Fibroblast of lung (primary cell): ENCODE results near the gene MUC13. TPM values are rescaled to one million over a fixed set of nuclear protein-coding genes. Genes with fewer than 3 reads are reported as not detected.

Experiments used
- DNase-seq, 2 donors: peaks; one replicate each; pipeline versions ENCODE4 v3.0.0 to v3.0.0-alpha.2; 2010; ENCODE audit warnings: low read depth in 2 of 2
- H2AFZ ChIP-seq: 2 replicates; pipeline ENCODE4 v1.5.1; 2012; ENCODE audit warnings: low read length, control low read depth, inconsistent platforms
- H3K27ac ChIP-seq: 2 replicates; pipeline ENCODE4 v1.5.1; 2011; ENCODE audit warnings: low read length, control low read depth; ENCODE audit not compliant: insufficient read depth
- H3K27me3 ChIP-seq: 2 replicates; pipeline ENCODE4 v1.5.1; 2011; ENCODE audit warnings: mild to moderate bottlenecking, low read length; ENCODE audit not compliant: control insufficient read depth, insufficient read depth
- H3K36me3 ChIP-seq: 2 replicates; pipeline ENCODE4 v1.5.1; 2011; ENCODE audit warnings: low read length; ENCODE audit not compliant: control insufficient read depth, insufficient read depth
- H3K4me1 ChIP-seq: 2 replicates; pipeline ENCODE4 v1.5.1; 2011; ENCODE audit warnings: low read length; ENCODE audit not compliant: control insufficient read depth, insufficient read depth; ENCODE audit errors: extremely low read depth
- H3K4me2 ChIP-seq: 2 replicates; pipeline ENCODE4 v1.5.1; 2011; ENCODE audit warnings: low read length, control low read depth; ENCODE audit not compliant: insufficient read depth; ENCODE audit errors: extremely low read depth
- H3K4me3 ChIP-seq, 4 experiments: fragments of 200-600 bp in 1 of 4; sonication (generic) in 1 of 4; replicated peaks in 1 of 4; 2 replicates each; pipeline ENCODE4 v1.5.1; 2011 to 2016; ENCODE audit warnings: low read length in 4 of 4, low read depth in 3 of 4, mild to moderate bottlenecking in 3 of 4, control low read depth in 2 of 4, inconsistent platforms in 1 of 4, mixed read lengths in 1 of 4; ENCODE audit not compliant: insufficient read depth in 1 of 4; ENCODE audit errors: control extremely low read depth in 1 of 4
- H3K79me2 ChIP-seq: 2 replicates; pipeline ENCODE4 v1.5.1; 2012; ENCODE audit warnings: mild to moderate bottlenecking, low read length, inconsistent platforms; ENCODE audit not compliant: control insufficient read depth, insufficient read depth
- H3K9ac ChIP-seq: 2 replicates; pipeline ENCODE4 v1.5.1; 2011; ENCODE audit warnings: mild to moderate bottlenecking, low read length, control low read depth; ENCODE audit not compliant: insufficient read depth
- H3K9me3 ChIP-seq: 2 replicates; pipeline ENCODE4 v1.5.1; 2012; ENCODE audit warnings: low read depth, low read length; ENCODE audit not compliant: control insufficient read depth, insufficient read depth
- H4K20me1 ChIP-seq: 2 replicates; pipeline ENCODE4 v1.5.1; 2011; ENCODE audit warnings: low read length; ENCODE audit not compliant: control insufficient read depth, insufficient read depth; ENCODE audit errors: extremely low read depth
- CTCF ChIP-seq, 2 donors: IDR thresholded peaks in 1 of 2; conservative IDR thresholded peaks in 1 of 2; 1 replicate in 1 of 2; 2 replicates in 1 of 2; pipeline ENCODE4 v1.5.1; 2011 to 2012; ENCODE audit warnings: low read length in 2 of 2, control low read depth in 1 of 2, inconsistent platforms in 1 of 2, low read depth in 1 of 2, mild to moderate bottlenecking in 1 of 2
- EZH2 ChIP-seq: IDR thresholded peaks from 2 replicates; pipeline ENCODE4 v1.5.1; 2012; ENCODE audit warnings: low read length, control low read depth, mild to moderate bottlenecking; ENCODE audit errors: missing control alignments
- polyA plus RNA-seq, 2 donors: library from polyadenylated mRNA; depleted of rRNA in 1 of 2; stranded (reverse) in 1 of 2; unstranded in 1 of 2; fragments of >200 nt; gene quantifications; 2 replicates each; pipeline ENCODE4 v1.2.1, GENCODE V29; 2011 to 2012; ENCODE audit warnings: missing spikeins in 1 of 2
- total RNA-seq: library from RNA; depleted of rRNA; stranded (reverse); fragments of >200 nt; gene quantifications from 2 replicates; pipeline ENCODE4 v1.2.1, GENCODE V29; 2014

The MUC13 gene
- total and polyA plus RNA-seq, 2 donors (not counting 1 experiment from before 2014, with no cell fraction given), result under 0.01 TPM; not detected in 1

GRCh38 chr3:124878561-124879336 lies 55.8 kb downstream of the MUC13 start:
- Histone ChIP-seq H3K27me3 (no peaks in the 10 kb centered on the region), H3K4me1 (peaks cover 19% of the 10 kb centered on the region), H3K36me3 (no peaks in the 10 kb centered on the region), H3K9ac (no peak overlapping the region), H3K9me3 (no peaks in the 10 kb centered on the region), H4K20me1 (peaks cover 1% of the 10 kb centered on the region), H3K4me2 (peak overlapping the region; percentile 58), H2AFZ (no peak overlapping the region), H3K27ac (peak overlapping the region; percentile 57), H3K4me3 (no peak overlapping the region), H3K79me2 (peaks cover 14% of the 10 kb centered on the region)
- TF ChIP-seq EZH2, result no peak
- TF ChIP-seq CTCF (conservative IDR thresholded peaks at IDR 0.05 in 1 of 2, IDR thresholded peaks at IDR 0.05 in 1 of 2; ENCODE audit: low read depth in 1 of 2, low read length in 2 of 2), result no peak
- peak; percentile 96 to 99 for DNase-seq

GRCh38 chr3:124877674-124878073 lies 56.9 kb downstream of the MUC13 start:
- Histone ChIP-seq H3K9ac (no peak overlapping the region), H3K4me2 (peak overlapping the region; percentile 29), H2AFZ (no peak overlapping the region), H3K9me3 (no peaks in the 10 kb centered on the region), H3K27me3 (no peaks in the 10 kb centered on the region), H4K20me1 (peaks cover 1% of the 10 kb centered on the region), H3K4me3 (no peak overlapping the region), H3K27ac (no peak overlapping the region), H3K4me1 (peaks cover 17% of the 10 kb centered on the region), H3K79me2 (peaks cover 14% of the 10 kb centered on the region), H3K36me3 (no peaks in the 10 kb centered on the region)
- DNase-seq, result no peak
- TF ChIP-seq EZH2 (no peak), CTCF (conservative IDR thresholded peaks at IDR 0.05 in 1 of 2, IDR thresholded peaks at IDR 0.05 in 1 of 2; ENCODE audit: low read depth in 1 of 2, low read length in 2 of 2) (no peak)

- Histone ChIP-seq H3K27ac (no peak overlapping the region), H4K20me1 (peaks cover 1% of the 10 kb centered on the region), H3K79me2 (peaks cover 9% of the 10 kb centered on the region), H3K4me3 (no peak overlapping the region), H3K4me2 (no peak overlapping the region), H3K9me3 (no peaks in the 10 kb centered on the region), H3K27me3 (no peaks in the 10 kb centered on the region), H3K36me3 (peaks cover 2% of the 10 kb centered on the region), H3K9ac (no peak overlapping the region), H2AFZ (no peak overlapping the region), H3K4me1 (peaks cover 17% of the 10 kb centered on the region)
- no peak for DNase-seq
- TF ChIP-seq CTCF (conservative IDR thresholded peaks at IDR 0.05 in 1 of 2, IDR thresholded peaks at IDR 0.05 in 1 of 2; ENCODE audit: low read depth in 1 of 2, low read length in 2 of 2) (no peak), EZH2 (no peak)
Observed at GRCh38 chr3:124876401-124876878, 58.1 kb downstream of the MUC13 start.
